Measurements from ENCODE around the gene EPB41L2. TPM values are rescaled to one million over a fixed set of nuclear protein-coding genes. Genes with fewer than 3 reads are reported as not detected.

Gene EPB41L2
- total RNA-seq, 1 experiment from 2014 or later: 91.7 TPM

- POLR2A ChIA-PET: no interaction called here
- Mint-ChIP-seq H3K27me3 (ENCODE audit: insufficient read depth, unreplicated experiment) (no peaks in the 10 kb centered on the region), H3K4me3 (ENCODE audit: unreplicated experiment) (no peak overlapping the region), H3K4me1 (ENCODE audit: low read depth, unreplicated experiment) (no peaks in the 10 kb centered on the region), H3K36me3 (ENCODE audit: insufficient read depth, unreplicated experiment) (no peaks in the 10 kb centered on the region), H3K27ac (ENCODE audit: unreplicated experiment) (no peak overlapping the region), H3K9me3 (ENCODE audit: unreplicated experiment) (no peaks in the 10 kb centered on the region)
- BruUV-seq (replicated peaks): no TSS peak
- intact Hi-C loops (cut with micrococcal nuclease; ENCODE audit: unreplicated experiment): no loop called here
- CTCF ChIA-PET: no interaction called here
- TF ChIP-seq, protein P1, sequence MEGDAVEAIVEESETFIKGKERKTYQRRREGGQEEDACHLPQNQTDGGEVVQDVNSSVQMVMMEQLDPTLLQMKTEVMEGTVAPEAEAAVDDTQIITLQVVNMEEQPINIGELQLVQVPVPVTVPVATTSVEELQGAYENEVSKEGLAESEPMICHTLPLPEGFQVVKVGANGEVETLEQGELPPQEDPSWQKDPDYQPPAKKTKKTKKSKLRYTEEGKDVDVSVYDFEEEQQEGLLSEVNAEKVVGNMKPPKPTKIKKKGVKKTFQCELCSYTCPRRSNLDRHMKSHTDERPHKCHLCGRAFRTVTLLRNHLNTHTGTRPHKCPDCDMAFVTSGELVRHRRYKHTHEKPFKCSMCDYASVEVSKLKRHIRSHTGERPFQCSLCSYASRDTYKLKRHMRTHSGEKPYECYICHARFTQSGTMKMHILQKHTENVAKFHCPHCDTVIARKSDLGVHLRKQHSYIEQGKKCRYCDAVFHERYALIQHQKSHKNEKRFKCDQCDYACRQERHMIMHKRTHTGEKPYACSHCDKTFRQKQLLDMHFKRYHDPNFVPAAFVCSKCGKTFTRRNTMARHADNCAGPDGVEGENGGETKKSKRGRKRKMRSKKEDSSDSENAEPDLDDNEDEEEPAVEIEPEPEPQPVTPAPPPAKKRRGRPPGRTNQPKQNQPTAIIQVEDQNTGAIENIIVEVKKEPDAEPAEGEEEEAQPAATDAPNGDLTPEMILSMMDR (IDR thresholded peaks at IDR 0.05; ENCODE audit: insufficient read depth in 1 of 2, low read depth in 1 of 2, low read length in 1 of 2, severe bottlenecking in 1 of 2, unreplicated experiment in 1 of 2): no peak
- Histone ChIP-seq H3K36me3 (ENCODE audit: control insufficient read depth, insufficient read depth, low read length) (no peaks in the 10 kb centered on the region; the same call in 1 of the 2 replicates), H3K27me3 (replicated peaks; ENCODE audit: control insufficient read depth, insufficient read depth, low read length) (no peaks in the 10 kb centered on the region), H3K4me1 (0 out of 2 replicates have a peak, but pooled peaks cover 2% of the 10 kb centered on the region), H3K9me3 (no peaks in the 10 kb centered on the region), H3K4me3 (ENCODE audit: low read depth, low read length) (no peak overlapping the region)
- DNase-seq: no peak
Measured at GRCh38 chr6:130913120-130913519, 149.9 kb downstream of the EPB41L2 start.

- Histone ChIP-seq H3K27me3 (replicated peaks; ENCODE audit: control insufficient read depth, insufficient read depth, low read length) (no peaks in the 10 kb centered on the region), H3K4me1 (0 out of 2 replicates have a peak, but pooled peaks cover 4% of the 10 kb centered on the region), H3K4me3 (ENCODE audit: low read depth, low read length) (no peak overlapping the region), H3K36me3 (ENCODE audit: control insufficient read depth, insufficient read depth, low read length) (no peaks in the 10 kb centered on the region; the same call in 1 of the 2 replicates), H3K9me3 (no peaks in the 10 kb centered on the region)
- Mint-ChIP-seq H3K9me3 (ENCODE audit: unreplicated experiment) (no peaks in the 10 kb centered on the region), H3K27me3 (ENCODE audit: insufficient read depth, unreplicated experiment) (no peaks in the 10 kb centered on the region), H3K27ac (ENCODE audit: unreplicated experiment) (no peak overlapping the region), H3K4me1 (ENCODE audit: low read depth, unreplicated experiment) (no peaks in the 10 kb centered on the region), H3K36me3 (ENCODE audit: insufficient read depth, unreplicated experiment) (no peaks in the 10 kb centered on the region), H3K4me3 (ENCODE audit: unreplicated experiment) (no peak overlapping the region)
- POLR2A ChIA-PET: no interaction called here
- no TSS peak for BruUV-seq (replicated peaks)
- CTCF ChIA-PET: no interaction called here
- intact Hi-C loops (cut with micrococcal nuclease; ENCODE audit: unreplicated experiment): no loop called here
- TF ChIP-seq, protein P1 (IDR thresholded peaks at IDR 0.05; ENCODE audit: insufficient read depth in 1 of 2, low read depth in 1 of 2, low read length in 1 of 2, severe bottlenecking in 1 of 2, unreplicated experiment in 1 of 2): no peak
- no peak for DNase-seq
Measured at GRCh38 chr6:130912434-130912833, 150.6 kb downstream of the EPB41L2 start.

- H3K4me1 Mint-ChIP-seq (ENCODE audit: low read depth, unreplicated experiment): no peaks in the 10 kb centered on the region
- no peaks in the 10 kb centered on the region for H3K27me3 Mint-ChIP-seq (ENCODE audit: insufficient read depth, unreplicated experiment)
- Histone ChIP-seq H3K4me3 (ENCODE audit: low read depth, low read length) (no peak overlapping the region), H3K27me3 (replicated peaks; ENCODE audit: control insufficient read depth, insufficient read depth, low read length) (no peaks in the 10 kb centered on the region), H3K4me1 (0 out of 2 replicates have a peak, but pooled peaks cover 4% of the 10 kb centered on the region), H3K9me3 (no peaks in the 10 kb centered on the region), H3K36me3 (ENCODE audit: control insufficient read depth, insufficient read depth, low read length) (no peaks in the 10 kb centered on the region)
- DNase-seq: no peak
- no peak overlapping the region for H3K27ac Mint-ChIP-seq (ENCODE audit: unreplicated experiment)
- no TSS peak for BruUV-seq (replicated peaks)
- TF ChIP-seq, protein P1 (IDR thresholded peaks at IDR 0.05; ENCODE audit: insufficient read depth in 1 of 2, low read depth in 1 of 2, low read length in 1 of 2, severe bottlenecking in 1 of 2, unreplicated experiment in 1 of 2): no peak
- H3K4me3 Mint-ChIP-seq (ENCODE audit: unreplicated experiment): no peak overlapping the region
- ChIA-PET POLR2A (no interaction called here), CTCF (no interaction called here)
- H3K9me3 Mint-ChIP-seq (ENCODE audit: unreplicated experiment): no peaks in the 10 kb centered on the region
- intact Hi-C loops (cut with micrococcal nuclease; ENCODE audit: unreplicated experiment): no loop called here
- no peaks in the 10 kb centered on the region for H3K36me3 Mint-ChIP-seq (ENCODE audit: insufficient read depth, unreplicated experiment)
Measured at GRCh38 chr6:130908958-130909357, 154.1 kb downstream of the EPB41L2 start.

All from Caco-2 (cell line).